HG03095 (cell line): ENCODE measurements around the gene NETO2.
"Not testable (repeated sequence)": the region's sequence is repeated elsewhere in the genome, so short reads cannot be mapped to it uniquely, and the experiment has no call there.

ENCODE experiments used
- ATAC-seq: cut with Tn5 transposase; IDR thresholded peaks from one replicate; pipeline ENCODE4 v1.9.1; 2021; ENCODE audit warnings: moderate library complexity; ENCODE audit not compliant: unreplicated experiment

The NETO2 gene

DNA sequence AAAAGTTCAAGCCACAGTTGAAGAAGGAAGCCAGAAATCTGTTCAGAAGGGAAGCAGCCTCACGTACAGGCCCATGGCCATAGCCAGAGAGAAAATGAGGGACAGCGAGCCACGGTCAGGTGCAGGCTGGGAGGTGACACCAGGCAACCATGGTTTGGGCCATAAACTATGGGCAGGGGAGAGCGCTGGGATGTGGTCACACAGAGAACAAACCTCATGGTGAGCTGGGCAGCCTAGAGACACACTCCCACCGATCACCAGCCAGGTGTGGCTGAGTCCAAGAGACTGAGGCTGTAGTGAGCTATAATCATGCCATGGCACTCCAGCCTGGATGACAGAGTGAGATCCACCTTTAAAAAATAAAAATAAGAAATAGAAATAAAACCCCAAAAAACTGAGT lies 76.5 kb downstream of the NETO2 start:
- ATAC-seq = no peak

DNA sequence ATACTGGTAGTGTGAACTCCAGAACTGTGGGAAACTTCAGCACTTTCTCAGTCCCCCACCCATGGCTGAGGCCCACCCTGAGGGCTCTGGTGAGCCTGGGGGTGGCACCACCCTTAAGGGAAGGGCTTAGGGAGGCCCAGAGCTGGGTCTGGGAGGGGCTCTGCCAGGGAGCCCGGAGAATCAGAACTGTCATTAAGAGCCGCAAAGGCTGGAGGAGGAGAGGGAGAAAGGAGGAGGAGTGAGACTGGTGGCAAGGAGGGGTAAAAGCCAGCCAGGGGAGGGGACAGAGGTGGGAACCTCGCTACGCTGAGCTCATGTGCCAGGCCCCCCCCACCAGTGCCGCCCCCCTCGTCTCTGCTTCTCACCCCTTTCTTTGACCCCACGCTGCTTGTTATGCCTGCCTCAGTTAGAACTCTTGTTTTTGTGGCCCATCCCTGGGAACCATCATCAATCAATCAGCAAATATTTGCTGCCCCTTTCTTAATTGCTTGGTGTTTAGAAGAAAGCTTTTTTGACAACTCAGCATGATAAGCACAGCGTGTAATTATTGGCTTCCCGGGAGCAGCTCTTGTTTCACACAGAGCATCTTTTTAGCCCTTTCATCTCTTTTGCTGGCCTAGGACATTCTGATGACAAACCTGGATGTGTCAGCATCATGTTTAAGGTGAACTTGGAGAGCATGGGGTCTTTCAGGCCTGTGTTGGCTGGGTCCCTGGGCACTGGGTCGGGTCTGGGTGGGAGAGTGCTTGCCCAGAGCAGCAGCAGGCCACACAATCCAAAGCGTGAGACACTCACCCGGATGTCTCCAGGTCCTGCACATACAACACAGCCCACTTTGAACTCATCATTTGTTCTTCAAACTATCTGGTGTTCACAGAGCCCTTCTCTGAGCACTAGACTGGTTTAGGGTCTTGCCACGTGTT lies 77.7 kb downstream of the NETO2 start:
- ATAC-seq = no peak

DNA sequence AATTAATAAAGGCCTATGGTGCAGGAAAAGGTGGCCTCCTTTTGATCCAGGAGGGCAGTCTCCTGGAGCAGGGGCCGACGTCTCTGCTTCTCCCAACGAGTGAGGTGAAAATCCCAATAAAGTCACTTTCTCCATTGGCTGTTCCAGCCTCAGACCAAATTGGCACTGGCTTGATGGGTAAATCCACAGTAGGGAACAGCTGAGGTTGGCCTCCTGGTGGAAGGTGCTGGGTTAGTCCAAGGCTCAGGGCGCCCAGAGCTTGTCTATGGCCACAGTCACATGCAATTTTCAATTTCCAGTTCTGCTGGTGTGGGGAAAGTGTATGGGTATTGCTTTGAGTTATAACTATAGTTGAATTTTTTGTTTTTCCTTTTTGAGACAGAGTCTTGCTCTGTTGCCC lies 79.0 kb downstream of the NETO2 start:
- ATAC-seq = no peak

DNA sequence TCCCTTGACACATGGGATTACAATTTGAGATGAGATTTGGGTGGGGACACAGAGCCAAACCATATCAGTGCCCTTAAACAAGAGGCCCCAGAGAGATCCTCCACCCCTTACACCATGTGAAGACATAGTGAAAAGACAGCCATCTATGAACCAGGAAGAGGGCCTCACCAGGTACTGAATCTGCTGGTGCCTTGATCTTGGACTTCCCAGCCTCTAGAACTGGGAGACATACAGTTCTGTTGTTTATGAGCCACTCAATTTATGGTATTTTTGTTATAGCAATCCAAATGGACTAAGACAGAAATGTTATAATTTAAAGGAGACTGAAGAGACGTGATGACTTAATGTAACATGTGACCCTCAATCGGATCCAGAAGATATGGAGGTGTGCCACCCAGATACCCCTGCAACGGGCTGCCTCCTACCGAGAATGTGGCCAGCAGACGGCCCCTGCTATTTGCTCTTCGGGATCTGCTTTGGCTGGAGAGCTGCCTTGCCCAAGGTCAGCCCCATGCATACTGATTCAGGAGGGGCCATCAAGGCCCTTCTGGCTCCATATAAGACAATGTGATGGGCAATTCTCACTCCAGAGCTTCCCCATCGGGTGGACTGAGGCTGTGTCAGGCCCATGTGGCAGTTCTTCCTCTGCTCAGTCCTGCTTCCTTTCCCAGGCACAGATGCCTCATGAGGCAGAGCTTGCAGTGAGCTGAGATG lies 80.6 kb downstream of the NETO2 start:
- ATAC-seq = no peak

- ATAC-seq = no peak
Measured at GRCh38 chr16:47061204-47061603, 82.5 kb downstream of the NETO2 start.

DNA sequence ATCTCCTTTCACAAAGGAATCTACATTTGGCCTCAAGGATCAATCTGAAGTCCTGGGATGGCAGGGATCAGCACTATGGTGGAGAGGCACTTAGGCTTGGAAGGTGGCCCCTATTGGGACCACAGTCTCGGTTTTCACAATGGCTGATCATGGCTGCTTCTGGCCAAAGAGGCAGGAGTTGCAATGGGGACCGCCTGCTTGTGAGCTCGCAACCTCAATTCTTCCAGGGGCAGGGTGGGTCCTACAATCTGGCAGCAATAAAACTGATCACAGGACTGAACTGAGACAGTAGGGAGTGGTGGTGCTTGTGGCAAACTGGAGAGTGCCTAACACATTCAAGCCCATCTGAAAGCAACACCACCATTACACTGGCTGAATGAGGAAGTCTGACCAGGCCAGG lies 83.1 kb downstream of the NETO2 start:
- ATAC-seq = no peak

DNA sequence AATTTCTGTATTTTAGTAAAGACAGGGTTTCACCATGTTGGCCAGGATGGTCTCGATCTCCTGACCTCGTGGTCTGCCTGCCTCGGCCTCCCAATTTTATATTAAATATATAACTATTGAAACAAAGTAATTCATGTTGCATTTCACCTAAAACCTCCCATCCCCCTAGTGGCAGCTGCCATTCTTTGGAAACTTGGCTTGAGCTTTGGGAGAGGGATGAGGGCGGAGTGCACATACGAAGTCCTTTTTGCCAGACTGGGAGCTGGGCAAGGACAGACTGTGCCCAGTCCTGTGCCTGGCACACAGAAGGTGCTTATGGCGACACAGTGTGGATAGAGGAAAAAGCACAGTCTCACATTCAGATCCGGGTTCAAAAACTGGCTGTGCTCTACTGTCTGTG lies 83.8 kb downstream of the NETO2 start:
- ATAC-seq = no peak

DNA sequence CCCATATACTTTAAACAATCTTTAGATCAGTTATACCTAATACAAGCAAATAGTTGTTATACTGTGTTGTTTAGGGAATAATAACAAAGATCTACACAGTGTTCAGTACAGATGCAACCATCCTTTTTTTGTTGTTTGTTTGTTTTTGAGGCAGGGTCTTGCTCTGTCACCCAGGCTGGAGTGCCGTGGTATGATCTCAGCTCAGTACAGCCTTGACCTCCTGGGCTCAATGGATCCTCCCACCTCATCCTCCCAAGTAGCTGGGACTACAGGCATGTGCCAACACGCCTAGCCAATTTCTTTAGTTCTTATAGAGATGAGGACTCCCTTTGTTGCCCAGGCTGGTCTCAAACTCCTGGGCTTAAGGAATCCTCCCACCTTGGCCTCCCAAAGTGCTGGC lies 84.6 kb downstream of the NETO2 start:
- not testable (repeated sequence) for ATAC-seq

GRCh38 chr16:47058295-47059086 lies 85.3 kb downstream of the NETO2 start:
- no peak for ATAC-seq

- ATAC-seq = no peak
Measured at GRCh38 chr16:47057630-47057993, 86.1 kb downstream of the NETO2 start.

DNA sequence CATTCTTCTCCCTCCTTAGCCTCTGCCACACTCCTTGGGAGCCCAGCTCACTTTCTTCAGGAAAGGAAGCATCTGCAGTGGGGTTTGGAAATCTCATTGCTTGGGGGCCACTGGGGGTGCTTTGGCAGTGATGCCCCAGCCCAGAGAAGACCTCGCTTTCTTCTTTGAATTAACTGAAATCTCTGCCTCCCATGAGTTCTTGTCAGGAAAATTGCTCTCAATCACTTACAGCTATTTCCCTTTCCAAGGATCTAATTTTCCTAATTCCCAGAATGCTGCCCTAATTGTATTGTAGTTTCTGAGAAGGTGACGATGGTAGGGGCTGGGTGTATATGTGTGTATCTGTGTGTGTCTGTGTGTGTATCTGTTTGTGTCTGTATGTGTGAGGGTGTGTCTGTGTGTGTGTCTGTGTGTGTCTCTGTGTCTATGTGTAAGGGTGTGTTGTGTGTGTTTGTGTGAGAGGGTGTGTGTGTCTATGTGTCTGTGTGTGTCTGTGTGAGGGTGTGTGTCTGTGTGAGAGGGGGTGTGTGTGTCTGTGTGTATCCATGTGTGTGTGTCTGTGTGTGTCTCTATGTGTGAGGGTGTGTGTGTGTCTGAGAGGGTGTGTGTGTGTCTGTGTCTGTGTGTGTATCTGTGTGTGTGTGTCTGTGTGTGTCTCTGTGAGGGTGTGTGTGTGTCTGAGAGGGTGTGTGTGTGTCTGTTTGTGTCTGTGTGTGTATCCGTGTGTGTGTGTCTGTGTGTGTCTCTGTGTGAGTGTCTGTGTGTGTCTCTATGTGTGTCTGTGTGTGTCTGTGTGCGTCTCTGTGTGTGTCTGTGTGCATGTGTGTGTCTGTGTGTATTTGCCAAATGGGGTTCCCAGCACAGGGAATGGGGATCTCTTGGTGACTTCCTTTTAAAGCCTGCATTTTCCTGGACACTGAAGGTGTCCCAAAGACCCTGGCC lies 86.8 kb downstream of the NETO2 start:
- no peak for ATAC-seq

GRCh38 chr16:47056061-47056460 lies 87.7 kb downstream of the NETO2 start:
- ATAC-seq = not testable (repeated sequence)

DNA sequence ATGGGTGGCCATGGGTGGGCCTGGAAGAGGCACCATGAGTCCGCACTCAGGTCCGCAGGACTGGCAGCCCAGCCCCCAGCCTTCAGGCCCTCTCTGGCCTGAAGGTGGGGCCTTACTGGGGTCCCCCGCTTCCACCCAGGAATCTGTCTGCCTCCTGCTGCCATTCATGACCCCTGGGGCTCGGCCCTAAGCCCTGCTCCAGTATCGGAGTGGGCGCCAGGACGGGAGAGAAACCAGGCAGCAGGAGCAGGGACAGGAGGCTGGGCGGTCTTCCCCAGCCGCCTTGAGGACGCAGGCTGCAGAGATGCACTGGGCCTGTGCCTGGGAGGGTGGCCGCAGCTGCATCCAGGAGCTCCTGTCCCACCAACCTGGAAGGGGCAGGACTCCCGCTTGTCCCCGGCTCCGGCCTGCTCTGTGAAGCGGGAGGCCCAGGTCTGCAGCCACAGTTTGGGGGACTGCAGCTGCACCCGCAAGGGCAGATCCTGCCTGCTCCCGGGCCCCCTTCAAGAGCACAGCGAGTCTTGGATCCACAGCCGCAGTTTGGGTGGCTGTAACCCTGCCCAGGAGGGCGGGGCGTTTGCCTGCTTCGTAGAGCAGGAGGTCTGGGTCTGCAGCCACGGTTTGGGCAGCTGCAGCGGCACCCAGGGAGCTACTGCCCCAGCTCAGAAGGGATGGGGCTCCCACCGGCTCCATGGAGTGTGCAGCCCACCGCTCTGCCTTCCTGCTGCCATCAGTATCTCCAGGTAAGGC lies 88.4 kb downstream of the NETO2 start:
- no peak for ATAC-seq

DNA sequence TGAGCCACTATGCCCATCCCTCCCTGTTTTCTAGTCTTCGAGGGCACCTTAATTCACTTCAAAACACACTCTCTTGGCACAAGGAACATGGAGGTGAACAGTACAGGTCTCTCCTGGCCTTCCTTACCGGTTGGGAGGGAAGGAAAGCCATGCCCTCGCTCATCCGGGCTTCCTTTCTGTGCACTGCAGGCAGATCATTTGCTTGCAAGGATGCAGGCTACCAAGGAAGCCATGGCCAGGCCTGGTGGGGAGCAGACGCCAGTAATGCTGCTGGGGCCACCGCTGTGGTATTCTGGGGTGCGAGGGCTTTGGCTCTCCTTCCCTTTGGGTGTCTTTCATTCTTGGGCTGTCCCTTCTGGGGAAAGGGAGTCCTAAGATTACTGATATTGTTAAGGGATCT lies 89.4 kb downstream of the NETO2 start:
- no peak for ATAC-seq

GRCh38 chr16:47053895-47054294 lies 89.8 kb downstream of the NETO2 start:
- no peak for ATAC-seq

- no peak for ATAC-seq
Measured at GRCh38 chr16:47052666-47053640, 90.8 kb downstream of the NETO2 start.

DNA sequence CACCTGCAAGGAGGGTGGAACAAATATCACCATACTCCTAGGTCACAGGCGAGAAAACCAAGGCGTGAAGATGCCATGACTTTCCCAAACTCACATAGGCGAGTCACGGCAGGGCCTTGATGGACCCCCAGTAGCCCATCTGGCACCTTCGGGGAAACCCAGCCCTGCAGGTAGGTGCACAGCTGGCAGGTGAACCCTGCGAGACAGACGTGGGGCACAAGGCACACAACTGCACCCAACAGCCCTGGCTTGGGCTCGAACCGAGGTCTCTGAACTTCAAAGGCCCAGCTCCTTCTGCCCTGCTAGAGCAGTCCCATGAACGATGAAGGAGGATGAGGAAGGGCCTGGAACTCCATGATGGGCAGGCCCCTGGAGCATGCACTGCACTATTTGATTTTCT lies 92.7 kb downstream of the NETO2 start:
- ATAC-seq = no peak

DNA sequence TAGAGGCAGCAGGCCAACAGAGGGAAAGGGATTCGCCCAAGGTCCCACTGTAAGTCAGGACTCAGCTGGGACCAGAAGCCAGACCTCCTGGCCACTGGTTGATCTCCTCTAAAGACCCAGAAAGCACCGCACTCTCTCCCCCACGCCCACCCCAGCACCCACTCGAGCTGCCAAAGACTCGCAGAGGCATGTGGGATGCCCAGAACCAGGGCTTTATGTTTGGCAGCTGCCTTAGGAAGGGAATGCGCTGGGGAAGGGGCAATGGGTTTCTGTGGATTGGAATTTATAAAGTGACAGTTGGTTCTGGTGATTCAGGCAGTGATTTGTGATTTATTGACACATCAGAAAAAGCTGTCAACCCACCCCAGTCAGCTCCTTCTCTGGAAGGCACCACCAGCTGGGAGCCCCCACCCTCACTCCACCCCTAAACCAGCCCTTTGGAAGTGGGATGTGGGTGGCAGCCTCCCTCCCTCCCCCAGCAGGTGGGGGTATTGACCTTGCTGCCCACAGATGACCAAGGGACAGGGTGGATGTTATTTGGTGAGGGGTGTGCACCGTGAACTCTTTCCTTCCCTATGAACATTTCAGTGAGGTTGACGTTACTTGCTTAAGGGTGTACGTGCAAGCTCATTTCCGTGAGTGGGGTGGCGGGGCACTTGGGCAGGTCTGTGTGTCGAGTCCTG lies 93.7 kb downstream of the NETO2 start:
- ATAC-seq = no peak
